OCI-LY3 (cell line): Measurements from ENCODE around the gene UBE2E2.

Experiments
- H2AFZ ChIP-seq: fragments of 200-600, 300-600 bp; shearing (Covaris generic); 2 replicates; pipeline ENCODE4 v1.6.0; 2014; ENCODE audit warnings: antibody characterized with exemption, low read depth, low read length
- H3K27ac ChIP-seq: fragments of 200-600, 300-600 bp; sonication (generic); 2 replicates; pipeline ENCODE4 v1.5.1; 2014; ENCODE audit warnings: mild to moderate bottlenecking, low read length, moderate library complexity, mixed read lengths
- H3K27me3 ChIP-seq: fragments of 200-600, 300-600 bp; sonication (generic); 2 replicates; pipeline ENCODE4 v1.6.1; 2014; ENCODE audit warnings: low read depth, low read length, mixed read lengths
- H3K36me3 ChIP-seq: fragments of 200-600, 300-600 bp; sonication (generic); replicated peaks from 2 replicates; pipeline ENCODE3; 2014; ENCODE audit warnings: low read depth, low read length, mixed read lengths
- H3K4me1 ChIP-seq: fragments of 300-600, 200-600 bp; sonication (generic); 2 replicates; pipeline ENCODE4 v1.6.1; 2014; ENCODE audit warnings: low read length, mixed read lengths
- H3K4me2 ChIP-seq: fragments of 200-600, 300-600 bp; sonication (generic); 2 replicates; pipeline ENCODE4 v1.6.1; 2014; ENCODE audit warnings: low read length, mixed read lengths
- H3K4me3 ChIP-seq: fragments of 300-600, 200-600 bp; sonication (generic); 2 replicates; pipeline ENCODE4 v1.5.1; 2014; ENCODE audit warnings: antibody characterized with exemption, mild to moderate bottlenecking, low read length, moderate library complexity
- H3K79me2 ChIP-seq: fragments of 300-600, 200-600 bp; shearing (Covaris generic); 2 replicates; pipeline ENCODE4 v1.6.1; 2014; ENCODE audit warnings: mild to moderate bottlenecking, low read length, mixed read lengths
- H3K9ac ChIP-seq: fragments of 300-600, 200-600 bp; shearing (Covaris generic); 2 replicates; pipeline ENCODE4 v1.6.0; 2014; ENCODE audit warnings: mild to moderate bottlenecking, low read length, moderate library complexity
- H3K9me3 ChIP-seq: fragments of 200-600, 300-600 bp; shearing (Covaris generic); 2 replicates; pipeline ENCODE4 v1.6.1; 2014; ENCODE audit warnings: low read length, mixed read lengths; ENCODE audit not compliant: insufficient read depth
- H4K20me1 ChIP-seq: fragments of 200-600, 300-600 bp; sonication (generic); 2 replicates; pipeline ENCODE4 v1.6.1; 2016; ENCODE audit warnings: low read length, mixed read lengths; ENCODE audit not compliant: insufficient read depth
- CTCF ChIP-seq: fragments of 200-600, 300-600 bp; sonication (generic); IDR thresholded peaks from 2 replicates; pipeline ENCODE4 v1.5.1; 2014; ENCODE audit warnings: antibody characterized with exemption, low read length, low read depth
- EZH2phosphoT487 ChIP-seq: fragments of 200-600 bp; shearing (Covaris generic); IDR thresholded peaks from 2 replicates; pipeline ENCODE4 v1.6.1; 2018; ENCODE audit warnings: antibody characterized with exemption, mixed run types, low read depth

The UBE2E2 gene

DNA sequence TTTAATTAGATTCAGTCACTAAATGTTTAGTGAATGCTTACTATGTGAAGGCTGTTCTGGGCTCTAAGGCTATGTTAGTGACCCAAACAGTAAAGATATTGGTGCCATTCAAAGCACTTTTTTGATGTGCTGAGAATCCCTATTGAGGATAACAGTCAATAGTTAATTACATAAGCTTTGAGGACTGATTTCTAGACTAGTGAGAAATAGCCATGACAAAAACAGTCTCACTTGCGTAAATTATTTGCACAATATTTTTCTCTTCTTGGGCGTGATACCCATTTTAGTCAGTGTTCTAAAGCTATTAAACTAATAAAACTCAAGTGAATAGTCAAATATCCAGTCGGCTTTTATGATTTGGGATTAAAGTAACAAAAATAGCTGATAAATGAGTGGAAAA, 74.6 kb downstream of the UBE2E2 start:
- H3K4me2 ChIP-seq, result no peak overlapping the region
- no peak overlapping the region for H3K9ac ChIP-seq
- H3K9me3 ChIP-seq, result no peaks in the 10 kb centered on the region
- H4K20me1 ChIP-seq, result peaks cover 20% of the 10 kb centered on the region; the same call in 1 of the 2 replicates
- H2AFZ ChIP-seq, result no peak overlapping the region
- TF ChIP-seq EZH2phosphoT487, result no peak
- no peak for TF ChIP-seq CTCF
- H3K4me1 ChIP-seq, result no peaks in the 10 kb centered on the region
- peaks cover 22% of the 10 kb centered on the region for H3K79me2 ChIP-seq
- H3K27me3 ChIP-seq, result no peaks in the 10 kb centered on the region
- H3K36me3 ChIP-seq, result peaks cover 1% of the 10 kb centered on the region
- H3K4me3 ChIP-seq, result no peak overlapping the region
- no peak overlapping the region for H3K27ac ChIP-seq

GRCh38 chr3:23283625-23284024, 80.5 kb downstream of the UBE2E2 start:
- no peak overlapping the region for H3K9ac ChIP-seq

GRCh38 chr3:23288286-23288685, 85.2 kb downstream of the UBE2E2 start:
- Histone ChIP-seq H3K79me2 (peaks cover 54% of the 10 kb centered on the region), H3K9ac (no peak overlapping the region), H3K4me1 (peaks cover 8% of the 10 kb centered on the region; the same call in 1 of the 2 replicates), H3K4me2 (no peak overlapping the region), H3K9me3 (no peaks in the 10 kb centered on the region), H4K20me1 (peaks cover 39% of the 10 kb centered on the region), H3K36me3 (no peaks in the 10 kb centered on the region), H3K27me3 (no peaks in the 10 kb centered on the region), H3K4me3 (no peak overlapping the region), H3K27ac (no peak overlapping the region), H2AFZ (no peak overlapping the region)
- TF ChIP-seq CTCF (no peak), EZH2phosphoT487 (no peak)

More at GRCh38 chr3:23283625-23284024, 80.5 kb downstream of the UBE2E2 start:
- Histone ChIP-seq H3K27ac (no peak overlapping the region), H3K36me3 (no peaks in the 10 kb centered on the region), H3K9me3 (no peaks in the 10 kb centered on the region), H3K79me2 (peaks cover 46% of the 10 kb centered on the region), H3K4me3 (no peak overlapping the region), H3K4me1 (peaks cover 3% of the 10 kb centered on the region; the same call in 1 of the 2 replicates), H4K20me1 (peaks cover 31% of the 10 kb centered on the region), H2AFZ (no peak overlapping the region), H3K4me2 (no peak overlapping the region), H3K27me3 (no peaks in the 10 kb centered on the region)
- TF ChIP-seq CTCF, result no peak
- no peak for TF ChIP-seq EZH2phosphoT487

DNA sequence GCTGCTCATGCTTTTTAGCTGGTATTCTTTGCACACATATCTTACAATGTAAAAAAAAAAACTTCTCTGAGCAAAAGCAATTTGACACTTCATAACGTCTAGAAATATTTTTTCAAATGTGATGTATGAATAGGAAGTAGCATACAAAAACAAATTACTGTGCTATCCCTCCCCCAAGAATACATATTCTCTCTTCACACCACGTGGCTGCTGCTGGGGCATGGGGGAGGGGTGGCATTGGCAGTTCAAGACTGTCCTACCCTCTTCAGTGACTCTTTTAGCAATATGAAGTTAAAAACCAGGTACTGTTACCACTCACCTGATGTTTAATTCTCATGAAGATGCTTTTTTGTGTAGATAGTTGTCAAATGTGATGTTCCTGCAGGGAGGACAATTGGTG, 85.6 kb downstream of the UBE2E2 start:
- no peak overlapping the region for H2AFZ ChIP-seq
- no peaks in the 10 kb centered on the region for H3K36me3 ChIP-seq
- TF ChIP-seq CTCF, result no peak
- no peak for TF ChIP-seq EZH2phosphoT487
- H3K9me3 ChIP-seq, result no peaks in the 10 kb centered on the region
- H3K27ac ChIP-seq, result no peak overlapping the region
- H3K4me2 ChIP-seq, result no peak overlapping the region
- H3K4me1 ChIP-seq, result peaks cover 8% of the 10 kb centered on the region; the same call in 1 of the 2 replicates
- peaks cover 50% of the 10 kb centered on the region for H3K79me2 ChIP-seq
- H3K27me3 ChIP-seq, result no peaks in the 10 kb centered on the region
- H3K9ac ChIP-seq, result no peak overlapping the region
- H4K20me1 ChIP-seq, result peaks cover 39% of the 10 kb centered on the region
- no peak overlapping the region for H3K4me3 ChIP-seq
